Endothelial cell of umbilical vein (primary cell): Measurements from ENCODE around the gene SLC37A1. TPM values are rescaled to one million over a fixed set of nuclear protein-coding genes. Genes with fewer than 3 reads are reported as not detected.

Experiments used
- BruUV-seq: library from RNA; stranded (reverse); fragments of 400-500 nt; replicated peaks from 2 replicates; lab custom pipeline; 2021; lab: Mats Ljungman, UMichigan
- CTCF ChIA-PET: fragments of 300-600, 350-600 bp; sonication (Branson Sonifier 250); formaldehyde crosslinking; loops from one replicate; lab custom pipeline; 2021; ENCODE audit warnings: antibody characterized with exemption, inconsistent platforms; lab: Charles Lee
- POLR2A ChIA-PET: fragments of 300-600, 350-600 bp; sonication (Branson Sonifier 250); formaldehyde crosslinking; loops from one replicate; lab custom pipeline; 2021; ENCODE audit warnings: antibody characterized with exemption, inconsistent platforms; lab: Charles Lee
- DNase-seq: peaks from one replicate; pipeline ENCODE4 v3.0.0-alpha.2; 2011; ENCODE audit warnings: low read depth, low spot score
- FAIRE-seq: peaks from 2 replicates; lab custom pipeline; 2011; peaks lifted over from hg19 to GRCh38; lab: Jason Lieb, UNC
- H2AFZ ChIP-seq: 2 replicates; pipeline ENCODE4 v1.6.0; 2012; ENCODE audit warnings: low read depth, low read length, control low read depth, inconsistent platforms
- H3K27ac ChIP-seq: 2 replicates; pipeline ENCODE4 v1.5.1; 2011; ENCODE audit warnings: low read depth, mild to moderate bottlenecking, control low read depth, low read length, moderate library complexity; ENCODE audit not compliant: insufficient read depth
- H3K27me3 ChIP-seq, 2 experiments: 2 replicates each; pipeline versions ENCODE4 v1.6.0 to v1.6.1; 2011; ENCODE audit warnings: low read length in 2 of 2, mixed read lengths in 1 of 2; ENCODE audit not compliant: control insufficient read depth in 2 of 2, insufficient read depth in 2 of 2
- H3K36me3 ChIP-seq, 2 experiments: 2 replicates in 1 of 2; 3 replicates in 1 of 2; pipeline ENCODE4 v1.5.1; 2011; ENCODE audit warnings: low read length in 2 of 2, mild to moderate bottlenecking in 1 of 2, moderate library complexity in 1 of 2; ENCODE audit not compliant: control insufficient read depth in 2 of 2, insufficient read depth in 2 of 2; ENCODE audit errors: extremely low read depth in 1 of 2
- H3K4me1 ChIP-seq: 3 replicates; pipeline ENCODE4 v1.5.1; 2011; ENCODE audit warnings: mild to moderate bottlenecking, low read length; ENCODE audit not compliant: control insufficient read depth, insufficient read depth; ENCODE audit errors: extremely low read depth
- H3K4me2 ChIP-seq: 2 replicates; pipeline ENCODE4 v1.6.1; 2011; ENCODE audit warnings: low read length, control low read depth, mixed read lengths; ENCODE audit not compliant: insufficient read depth
- H3K4me3 ChIP-seq, 3 experiments: fragments of 200-600 bp in 1 of 3; sonication (generic), shearing (Covaris generic) in 1 of 3; replicated peaks in 1 of 3; 2 replicates each; pipeline ENCODE4 v1.5.1; 2011 to 2016; ENCODE audit warnings: control low read depth in 3 of 3, low read length in 3 of 3, mild to moderate bottlenecking in 2 of 3, inconsistent platforms in 1 of 3, low read depth in 1 of 3, moderate library complexity in 1 of 3; ENCODE audit not compliant: insufficient read depth in 1 of 3
- H3K79me2 ChIP-seq: 2 replicates; pipeline ENCODE4 v1.6.0; 2012; ENCODE audit warnings: low read length, inconsistent platforms; ENCODE audit not compliant: control insufficient read depth, insufficient read depth
- H3K9ac ChIP-seq: replicated peaks from 2 replicates; pipeline ENCODE3; 2011; ENCODE audit warnings: low read length, control low read depth; ENCODE audit not compliant: insufficient read depth; ENCODE audit errors: extremely low read depth
- H3K9me1 ChIP-seq: replicated peaks from 3 replicates; pipeline ENCODE4 v1.6.0; 2011; ENCODE audit warnings: mild to moderate bottlenecking, low read length; ENCODE audit not compliant: control insufficient read depth, insufficient read depth; ENCODE audit errors: extremely low read depth
- H3K9me3 ChIP-seq: replicated peaks from 2 replicates; pipeline ENCODE4 v1.5.1; 2012; ENCODE audit warnings: low read length, inconsistent platforms; ENCODE audit not compliant: control insufficient read depth, insufficient read depth
- H4K20me1 ChIP-seq: replicated peaks from 2 replicates; pipeline ENCODE3; 2011; ENCODE audit warnings: mild to moderate bottlenecking, low read length; ENCODE audit not compliant: control insufficient read depth, insufficient read depth; ENCODE audit errors: extremely low read depth
- CTCF ChIP-seq, 2 donors: IDR thresholded peaks; 1 replicate in 1 of 2; 2 replicates in 1 of 2; pipeline ENCODE4 v1.5.1; 2011; ENCODE audit warnings: low read length in 2 of 2, mild to moderate bottlenecking in 2 of 2, moderate library complexity in 2 of 2, control low read depth in 1 of 2, inconsistent platforms in 1 of 2, low read depth in 1 of 2; ENCODE audit not compliant: insufficient read depth in 1 of 2; ENCODE audit errors: extremely low read depth in 1 of 2
- EZH2 ChIP-seq: IDR thresholded peaks from 2 replicates; pipeline ENCODE4 v1.6.1; 2012; ENCODE audit warnings: borderline replicate concordance, low read depth, mild to moderate bottlenecking, moderate library complexity, low read length, inconsistent platforms; ENCODE audit not compliant: severe bottlenecking
- FOS ChIP-seq: IDR thresholded peaks from 2 replicates; pipeline ENCODE4 v1.6.1; 2011; ENCODE audit warnings: mild to moderate bottlenecking, low read length, moderate library complexity, borderline replicate concordance; ENCODE audit not compliant: insufficient read depth
- GATA2 ChIP-seq: IDR thresholded peaks from 2 replicates; pipeline ENCODE4 v1.7.0; 2011; ENCODE audit warnings: low read depth, mild to moderate bottlenecking, moderate library complexity, mixed read lengths, low read length; ENCODE audit not compliant: insufficient read length, insufficient read depth
- JUN ChIP-seq: IDR thresholded peaks from 2 replicates; pipeline ENCODE4 v1.6.1; 2011; ENCODE audit warnings: borderline replicate concordance, low read depth; ENCODE audit not compliant: insufficient read length, insufficient read depth
- MAX ChIP-seq: IDR thresholded peaks from 2 replicates; pipeline ENCODE4 v1.6.1; 2011; ENCODE audit not compliant: insufficient read depth, insufficient read length
- MYC ChIP-seq: IDR thresholded peaks from one replicate; pipeline ENCODE4 v1.6.1; 2011; ENCODE audit warnings: mild to moderate bottlenecking, low read depth, low read length
- POLR2A ChIP-seq: IDR thresholded peaks from 2 replicates; pipeline ENCODE4 v1.6.1; 2012; ENCODE audit warnings: low read depth, mild to moderate bottlenecking, control low read depth, low read length
- POLR2AphosphoS5 ChIP-seq: IDR thresholded peaks from 2 replicates; pipeline ENCODE4 v1.6.1; 2012; ENCODE audit warnings: low read depth, mild to moderate bottlenecking, control low read depth, low read length, moderate library complexity; ENCODE audit not compliant: insufficient read depth
- dilution Hi-C: fragments of 300-500 bp; cut with MboI; formaldehyde crosslinking; loops from one replicate; pipeline ENCODE4 v1.15.0; 2019; ENCODE audit warnings: low sequenced_read_pairs; ENCODE audit not compliant: extremely low pct_ligation_motif_present
- intact Hi-C: fragments of 100-400 bp; cut with micrococcal nuclease; formaldehyde crosslinking; loops from one replicate; pipeline ENCODE4 v1.10.0; 2022
- polyA plus RNA-seq, 4 experiments: library from polyadenylated mRNA; depleted of rRNA in 3 of 4; stranded (reverse) in 3 of 4; unstranded in 1 of 4; fragments of >200 nt; gene quantifications; 2 replicates each; pipeline versions ENCODE4 v1.2.1 to v1.2.3, GENCODE V29; 2011 to 2012; ENCODE audit warnings: missing spikeins in 1 of 4
- total RNA-seq: library from RNA; stranded (reverse); gene quantifications from 2 replicates; pipeline ENCODE4 v1.2.3, GENCODE V29; 2021

SLC37A1 gene
- total and polyA plus RNA-seq, 2 donors (not counting 3 experiments of a cell fraction or from before 2014, with no cell fraction given) = 4.7 to 7.6 TPM

GRCh38 chr21:42500736-42501135, 12.9 kb upstream of the SLC37A1 start:
- Histone ChIP-seq H3K4me2 (no peak overlapping the region), H3K4me1 (peaks cover 9% of the 10 kb centered on the region), H3K27ac (no peak overlapping the region), H3K79me2 (no peaks in the 10 kb centered on the region), H3K27me3 (peaks cover 7 to 10% of the 10 kb centered on the region in 2 experiments), H3K9me1 (no peaks in the 10 kb centered on the region), H4K20me1 (no peaks in the 10 kb centered on the region), H2AFZ (no peak overlapping the region), H3K9me3 (no peaks in the 10 kb centered on the region), H3K9ac (no peak overlapping the region), H3K36me3 (no peaks in the 10 kb centered on the region), H3K4me3 (no peak overlapping the region)
- DNase-seq (no peak), FAIRE-seq (no peak)
- intact Hi-C loops = no loop called here
- CTCF ChIA-PET = no interaction called here
- no peak for TF ChIP-seq POLR2A
- POLR2A ChIA-PET = no interaction called here
- dilution Hi-C loops = no loop called here
- BruUV-seq = no TSS peak

GRCh38 chr21:42503711-42504110, 9.9 kb upstream of the SLC37A1 start:
- DNase-seq (no peak), FAIRE-seq (no peak)
- Histone ChIP-seq H3K27me3 (peaks cover 12% of the 10 kb centered on the region in 2 experiments), H3K27ac (no peak overlapping the region), H3K4me3 (no peak overlapping the region), H3K79me2 (no peaks in the 10 kb centered on the region), H3K9ac (no peak overlapping the region), H3K9me1 (no peaks in the 10 kb centered on the region), H3K36me3 (no peaks in the 10 kb centered on the region), H3K4me1 (no peaks in the 10 kb centered on the region), H2AFZ (no peak overlapping the region), H3K9me3 (no peaks in the 10 kb centered on the region), H3K4me2 (no peak overlapping the region), H4K20me1 (no peaks in the 10 kb centered on the region)
- dilution Hi-C loops (no loop called here), intact Hi-C loops (no loop called here)
- POLR2A ChIA-PET = no interaction called here
- TF ChIP-seq FOS (no peak), GATA2 (no peak), CTCF (IDR thresholded peaks at IDR 0.05; ENCODE audit: extremely low read depth in 1 of 2, insufficient read depth in 1 of 2, low read depth in 1 of 2, low read length in 2 of 2) (no peak), JUN (no peak), EZH2 (no peak), MYC (no peak), POLR2A (no peak), POLR2AphosphoS5 (no peak), MAX (no peak)
- no TSS peak for BruUV-seq
- CTCF ChIA-PET = no interaction called here
